Right atrium auricular region (tissue), 2 donors: Measurements from ENCODE around the gene PRMT1. TPM values are rescaled to one million over a fixed set of nuclear protein-coding genes. Genes with fewer than 3 reads are reported as not detected.
"Not testable (repeated sequence)": the region's sequence is repeated elsewhere in the genome, so short reads cannot be mapped to it uniquely, and the experiment has no call there.

Experiments used
- DNase-seq: peaks from one replicate; pipeline ENCODE4 v3.0.0-alpha.2; 2019; ENCODE audit warnings: low spot score
- H3K27ac ChIP-seq, 2 donors: fragments of 200-600 bp; sonication (generic); 1 replicate in 1 of 2; 2 replicates in 1 of 2; pipeline ENCODE4 v1.5.1; 2016 to 2019
- H3K27me3 ChIP-seq, 2 donors: fragments of 200-600 bp; sonication (generic); one replicate each; pipeline versions ENCODE4 v1.5.1 to v1.6.0; 2017 to 2019
- H3K36me3 ChIP-seq: fragments of 200-600 bp; sonication (generic); one replicate; pipeline ENCODE4 v1.5.1; 2016
- H3K4me1 ChIP-seq, 2 donors: fragments of 200-600 bp; sonication (generic); one replicate each; pipeline versions ENCODE4 v1.5.1 to v1.6.0; 2017 to 2019
- H3K4me3 ChIP-seq, 2 donors: fragments of 200-600 bp; sonication (generic); 1 replicate in 1 of 2; 2 replicates in 1 of 2; pipeline ENCODE4 v1.5.1; 2017 to 2019; ENCODE audit warnings: mild to moderate bottlenecking in 1 of 2, moderate library complexity in 1 of 2
- H3K9me3 ChIP-seq, 2 donors: fragments of 200-600 bp; sonication (generic); one replicate each; pipeline ENCODE4 v1.5.1; 2019
- total RNA-seq, 2 donors: library from RNA; depleted of rRNA; stranded (reverse); fragments of >200 nt; gene quantifications; one replicate each; pipeline ENCODE4 v1.1.0, GENCODE V29; 2016
- TF ChIP-seq, protein P1 (sequence below), 2 donors: fragments of 200-600 bp; sonication (generic); IDR thresholded peaks; one replicate each; pipeline ENCODE4 v1.5.1; 2019; ENCODE audit warnings: antibody characterized with exemption in 2 of 2

PRMT1 gene
- total RNA-seq = 100 to 1,000 TPM; 187 to 192 TPM

DNA sequence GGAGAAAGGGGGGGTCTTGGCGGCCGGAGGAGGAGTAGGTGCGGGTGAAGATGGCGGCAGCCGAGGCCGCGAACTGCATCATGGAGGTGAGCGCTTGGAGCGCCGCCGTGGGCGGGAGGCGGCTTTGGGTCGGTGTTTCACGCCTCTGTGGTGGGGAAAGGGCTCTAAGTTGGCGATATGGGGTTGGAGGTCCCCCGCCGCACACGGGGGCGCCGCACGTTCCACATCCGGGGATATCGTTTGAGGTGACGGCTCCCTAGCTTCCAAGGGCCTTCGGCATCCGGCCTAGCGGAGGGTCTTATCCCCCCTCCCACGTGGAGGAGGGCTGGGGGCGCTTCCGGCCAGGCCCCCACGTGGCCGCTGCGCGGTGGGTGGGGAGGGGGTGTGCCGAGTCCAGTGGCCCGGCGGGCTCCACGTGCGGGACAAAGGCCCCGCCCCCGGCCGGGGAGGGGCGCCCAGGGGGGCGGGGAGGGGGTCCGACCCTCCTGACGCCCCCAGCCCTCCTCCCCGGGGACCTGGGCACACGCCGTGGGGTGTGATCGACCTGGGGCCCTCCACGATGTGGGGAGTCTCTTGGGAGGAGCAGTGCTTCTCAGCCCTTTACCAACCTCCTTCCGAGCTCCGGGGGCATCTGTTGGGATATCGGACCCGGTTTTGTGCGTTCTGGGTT lies at the start of gene PRMT1:
Gene PRMT1 (plus strand): TSS at position 41 of the 670 bp plus-strand sequence. CDS start 10 bp downstream, at position 51.
- peak within 1 kb of the TSS; percentile 98 for H3K27ac ChIP-seq
- H3K4me3 ChIP-seq = peak within 1 kb of the TSS; percentile 99
- no peaks in the 10 kb centered on the region for H3K27me3 ChIP-seq
- H3K4me1 ChIP-seq = peaks cover 0 to 54% of the 10 kb centered on the region in 2 donors
- H3K36me3 ChIP-seq = peaks cover 16% of the 10 kb centered on the region
- H3K9me3 ChIP-seq = no peaks in the 10 kb centered on the region
- no peak for DNase-seq
- TF ChIP-seq, protein P1, sequence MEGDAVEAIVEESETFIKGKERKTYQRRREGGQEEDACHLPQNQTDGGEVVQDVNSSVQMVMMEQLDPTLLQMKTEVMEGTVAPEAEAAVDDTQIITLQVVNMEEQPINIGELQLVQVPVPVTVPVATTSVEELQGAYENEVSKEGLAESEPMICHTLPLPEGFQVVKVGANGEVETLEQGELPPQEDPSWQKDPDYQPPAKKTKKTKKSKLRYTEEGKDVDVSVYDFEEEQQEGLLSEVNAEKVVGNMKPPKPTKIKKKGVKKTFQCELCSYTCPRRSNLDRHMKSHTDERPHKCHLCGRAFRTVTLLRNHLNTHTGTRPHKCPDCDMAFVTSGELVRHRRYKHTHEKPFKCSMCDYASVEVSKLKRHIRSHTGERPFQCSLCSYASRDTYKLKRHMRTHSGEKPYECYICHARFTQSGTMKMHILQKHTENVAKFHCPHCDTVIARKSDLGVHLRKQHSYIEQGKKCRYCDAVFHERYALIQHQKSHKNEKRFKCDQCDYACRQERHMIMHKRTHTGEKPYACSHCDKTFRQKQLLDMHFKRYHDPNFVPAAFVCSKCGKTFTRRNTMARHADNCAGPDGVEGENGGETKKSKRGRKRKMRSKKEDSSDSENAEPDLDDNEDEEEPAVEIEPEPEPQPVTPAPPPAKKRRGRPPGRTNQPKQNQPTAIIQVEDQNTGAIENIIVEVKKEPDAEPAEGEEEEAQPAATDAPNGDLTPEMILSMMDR (IDR thresholded peaks at IDR 0.05) = no peak

DNA sequence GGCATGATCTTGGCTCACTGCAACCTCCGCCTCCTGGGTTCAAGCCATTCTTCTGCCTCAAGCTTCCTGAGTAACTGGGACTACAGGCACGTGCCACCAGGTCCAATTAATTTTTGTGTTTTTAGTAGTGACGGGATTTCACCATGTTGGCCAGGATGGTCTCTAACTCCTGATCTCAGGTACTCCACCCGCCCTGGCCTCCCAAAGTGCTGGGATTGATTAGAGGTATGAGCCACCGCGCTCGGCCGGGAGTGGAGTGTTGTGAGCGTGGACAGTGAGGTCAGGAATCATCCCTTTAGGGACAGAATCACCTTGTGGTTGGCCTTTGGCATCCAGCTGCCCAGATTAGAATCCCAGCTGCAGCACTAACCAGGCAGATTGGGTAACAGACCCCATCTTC lies 47.4 kb upstream of the PRMT1 start:
- no peaks in the 10 kb centered on the region for H3K9me3 ChIP-seq
- H3K4me3 ChIP-seq = no peak overlapping the region
- DNase-seq = no peak
- H3K36me3 ChIP-seq = peaks cover 8% of the 10 kb centered on the region
- H3K27ac ChIP-seq = no peak overlapping the region
- H3K4me1 ChIP-seq = peaks cover 0 to 22% of the 10 kb centered on the region in 2 donors
- TF ChIP-seq, protein P1 (IDR thresholded peaks at IDR 0.05) = no peak
- H3K27me3 ChIP-seq = no peaks in the 10 kb centered on the region

DNA sequence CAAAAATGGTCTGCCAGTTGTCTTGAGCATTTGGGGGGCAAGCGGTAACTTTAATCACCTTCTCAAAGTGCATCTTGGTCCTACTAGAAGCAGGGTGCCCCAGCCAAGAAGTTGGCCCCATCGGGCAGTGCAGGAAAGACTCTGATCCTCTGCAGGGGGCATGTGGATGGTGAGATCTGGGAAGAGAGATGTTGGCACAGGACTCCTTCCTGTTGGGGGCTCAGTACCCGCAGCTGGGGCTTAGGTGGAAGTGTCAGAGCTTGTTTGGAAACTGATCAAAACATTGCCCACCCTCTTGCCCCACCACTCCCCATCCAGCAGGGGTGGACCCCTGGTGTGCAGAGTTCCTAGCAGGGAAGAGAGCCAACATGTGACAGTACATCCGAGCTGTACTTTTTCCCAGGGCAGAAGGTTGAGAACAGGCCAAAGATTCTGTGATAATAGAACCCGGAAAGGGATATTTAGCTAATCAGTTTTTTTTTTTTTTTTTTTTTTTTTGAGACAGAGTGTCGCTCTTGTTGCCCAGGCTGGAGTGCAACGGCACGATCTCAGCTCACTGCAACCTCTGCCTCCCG lies 46.0 kb upstream of the PRMT1 start:
- Histone ChIP-seq H3K27ac (no peak overlapping the region), H3K9me3 (no peaks in the 10 kb centered on the region), H3K36me3 (peaks cover 4% of the 10 kb centered on the region), H3K4me1 (peaks cover 0 to 34% of the 10 kb centered on the region in 2 donors), H3K4me3 (no peak overlapping the region), H3K27me3 (no peaks in the 10 kb centered on the region)
- TF ChIP-seq, protein P1 (IDR thresholded peaks at IDR 0.05) = no peak
- no peak for DNase-seq

DNA sequence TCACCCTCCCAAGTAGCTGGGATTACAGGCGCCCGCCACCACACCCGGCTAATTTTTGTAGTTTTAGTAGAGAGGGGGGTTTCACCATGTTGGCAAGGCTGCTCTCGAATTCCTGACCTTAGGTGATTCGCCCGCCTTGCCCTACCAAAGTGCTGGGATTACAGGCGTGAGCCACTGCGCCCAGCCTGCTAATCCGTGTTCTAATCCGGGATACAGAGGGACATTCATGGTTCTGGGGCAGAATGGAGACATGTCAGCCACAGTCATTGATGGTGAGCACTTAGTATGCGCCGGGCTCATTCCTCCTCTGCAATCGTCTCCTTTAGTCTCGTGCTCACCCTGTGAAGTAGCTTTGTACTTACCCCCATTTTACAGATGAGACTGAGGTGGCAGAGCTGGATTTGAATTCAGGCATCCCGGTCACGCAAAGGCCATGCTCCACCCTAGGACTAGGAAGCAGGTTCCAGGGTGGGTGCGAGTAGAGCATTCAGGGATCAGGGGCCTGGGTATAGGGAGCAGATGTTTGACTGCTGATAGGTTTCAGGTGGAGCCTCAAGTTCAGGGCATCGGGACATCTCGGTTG lies 45.4 kb upstream of the PRMT1 start:
- H3K27ac ChIP-seq = no peak overlapping the region
- TF ChIP-seq, protein P1 (IDR thresholded peaks at IDR 0.05) = no peak
- no peaks in the 10 kb centered on the region for H3K9me3 ChIP-seq
- no peak for DNase-seq
- no peaks in the 10 kb centered on the region for H3K27me3 ChIP-seq
- H3K4me3 ChIP-seq = no peak overlapping the region
- peaks cover 0 to 39% of the 10 kb centered on the region in 2 donors for H3K4me1 ChIP-seq
- peaks cover 10% of the 10 kb centered on the region for H3K36me3 ChIP-seq

DNA sequence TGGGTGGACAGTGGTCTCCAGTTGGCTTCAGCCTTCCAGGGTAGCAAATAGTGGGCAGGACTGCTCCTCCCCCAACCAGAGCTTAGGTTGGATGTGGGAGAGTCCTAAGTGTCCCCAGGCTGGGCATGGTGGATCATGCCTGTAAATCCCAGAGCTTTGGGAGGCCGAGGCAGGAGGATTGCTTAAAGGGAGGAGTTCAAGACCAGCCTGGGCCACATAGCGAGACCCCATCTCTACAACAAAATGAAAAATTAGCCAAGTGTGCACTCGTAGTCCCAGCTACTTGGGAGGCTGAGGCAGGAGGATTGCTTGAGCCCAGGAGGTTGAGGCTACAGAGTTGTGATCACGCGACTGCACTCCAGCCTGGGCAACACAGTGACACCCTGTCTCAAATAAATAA lies 44.5 kb upstream of the PRMT1 start:
- no peak for DNase-seq
- Histone ChIP-seq H3K9me3 (no peaks in the 10 kb centered on the region), H3K4me3 (no peak overlapping the region), H3K4me1 (peaks cover 0 to 46% of the 10 kb centered on the region in 2 donors), H3K27me3 (no peaks in the 10 kb centered on the region), H3K36me3 (peaks cover 11% of the 10 kb centered on the region), H3K27ac (no peak overlapping the region)
- TF ChIP-seq, protein P1 (IDR thresholded peaks at IDR 0.05) = no peak

DNA sequence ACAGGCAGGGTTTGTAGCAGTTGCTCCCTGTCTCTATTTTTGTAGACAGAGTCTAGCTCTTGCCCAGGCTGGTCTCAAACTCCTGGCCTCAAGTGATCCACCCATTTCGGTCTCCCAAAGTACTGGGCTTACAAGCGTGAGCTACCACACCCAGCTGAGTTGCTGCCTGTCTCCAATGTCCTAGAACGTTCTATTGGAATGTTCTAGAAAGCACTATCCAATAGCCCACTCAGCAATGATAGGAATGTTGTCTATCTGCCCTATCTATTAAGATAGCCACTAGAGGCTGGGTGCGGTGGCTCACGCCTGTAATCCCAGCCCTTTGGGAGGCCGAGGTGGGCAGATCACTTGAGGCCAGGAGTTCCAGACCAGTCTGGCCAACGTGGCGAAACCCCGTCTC lies 43.8 kb upstream of the PRMT1 start:
- peaks cover 0 to 53% of the 10 kb centered on the region in 2 donors for H3K4me1 ChIP-seq
- not testable (repeated sequence) for H3K9me3 ChIP-seq, H3K27ac ChIP-seq, DNase-seq, H3K4me3 ChIP-seq, H3K27me3 ChIP-seq
- peaks cover 11% of the 10 kb centered on the region for H3K36me3 ChIP-seq
